CD4-positive, alpha-beta T cell (primary cell): ENCODE results near the gene IL18R1. TPM values are rescaled to one million over a fixed set of nuclear protein-coding genes. Genes with fewer than 3 reads are reported as not detected.

ENCODE experiments used
- ATAC-seq: fragments of 200-7000 bp; cut with Tn5 transposase; one replicate; pipeline ENCODE4 v1.10.0; 2022; ENCODE audit warnings: mild to moderate bottlenecking; ENCODE audit not compliant: poor library complexity
- CTCF ChIA-PET: fragments of 350-600 bp; sonication (Branson Sonifier 250); formaldehyde crosslinking; loops from one replicate; lab custom pipeline; 2021; ENCODE audit warnings: antibody characterized with exemption, inconsistent platforms; lab: Charles Lee
- POLR2A ChIA-PET: fragments of 350-600 bp; sonication (Branson Sonifier 250); formaldehyde crosslinking; loops from one replicate; lab custom pipeline; 2021; ENCODE audit warnings: antibody characterized with exemption, inconsistent platforms; lab: Charles Lee
- DNase-seq, 14 experiments: peaks; one replicate each; pipeline ENCODE4 v3.0.0-alpha.2; 2013 to 2020; ENCODE audit warnings: mixed read lengths in 2 of 14
- H3K27ac ChIP-seq, 2 donors: one replicate each; pipeline versions ENCODE4 v1.5.1 to v1.7.0; 2013; ENCODE audit warnings: low read length in 2 of 2, low read depth in 1 of 2, mild to moderate bottlenecking in 1 of 2
- H3K27me3 ChIP-seq, 2 experiments: 1 replicate in 1 of 2; 2 replicates in 1 of 2; pipeline versions ENCODE4 v1.6.1 to v1.7.0; 2013; ENCODE audit warnings: low read length in 2 of 2, control low read depth in 1 of 2, mild to moderate bottlenecking in 1 of 2, moderate library complexity in 1 of 2; ENCODE audit not compliant: insufficient read depth in 2 of 2, control insufficient read depth in 1 of 2
- H3K36me3 ChIP-seq: one replicate; pipeline ENCODE4 v1.6.1; 2013; ENCODE audit warnings: low read length, control low read depth; ENCODE audit not compliant: insufficient read depth
- H3K4me1 ChIP-seq: one replicate; pipeline ENCODE4 v1.6.1; 2013; ENCODE audit warnings: low read length, control low read depth; ENCODE audit not compliant: insufficient read depth
- H3K4me3 ChIP-seq: one replicate; pipeline ENCODE4 v1.5.1; 2013; ENCODE audit warnings: mild to moderate bottlenecking, low read length, moderate library complexity
- H3K9me3 ChIP-seq, 2 experiments: 1 replicate in 1 of 2; 2 replicates in 1 of 2; pipeline versions ENCODE4 v1.6.1 to v1.7.0; 2013; ENCODE audit warnings: low read length in 2 of 2, mild to moderate bottlenecking in 2 of 2, control low read depth in 1 of 2, moderate library complexity in 1 of 2; ENCODE audit not compliant: control insufficient read depth in 1 of 2, insufficient read depth in 1 of 2
- H3K27ac Mint-ChIP-seq: one replicate; pipeline ENCODE4 v1.8.0; 2020; ENCODE audit warnings: mixed read lengths
- H3K27me3 Mint-ChIP-seq: one replicate; pipeline ENCODE4 v1.8.0; 2021; ENCODE audit warnings: mixed read lengths
- H3K36me3 Mint-ChIP-seq: one replicate; pipeline ENCODE4 v1.8.0; 2021; ENCODE audit warnings: low read depth, mixed read lengths
- H3K4me1 Mint-ChIP-seq: one replicate; pipeline ENCODE4 v1.8.0; 2021; ENCODE audit warnings: low read depth, mixed read lengths
- H3K4me3 Mint-ChIP-seq: one replicate; pipeline ENCODE4 v1.8.0; 2020; ENCODE audit warnings: mild to moderate bottlenecking, mixed read lengths
- H3K9me3 Mint-ChIP-seq: one replicate; pipeline ENCODE4 v1.8.0; 2020; ENCODE audit warnings: mixed read lengths
- CTCF ChIP-seq: fragments of 200-600 bp; IDR thresholded peaks from one replicate; pipeline ENCODE4 v1.8.0; 2022; ENCODE audit warnings: antibody characterized with exemption, mild to moderate bottlenecking
- intact Hi-C, 2 experiments: fragments of 100-400 bp; cut with DNase I in 1 of 2; cut with micrococcal nuclease in 1 of 2; formaldehyde crosslinking; loops; one replicate each; pipeline versions ENCODE4 v1.15.1 to v1.9.0; 2023 to 2025; cut with DNase I, micrococcal nuclease
- total RNA-seq, 174 experiments: library from RNA in 2 of 174; stranded (reverse) in 2 of 174; gene quantifications; one replicate each; pipeline ENCODE4 v1.2.3 and lab custom pipeline; 2021 to 2026

IL18R1 gene
- total RNA-seq, 2 experiments from 2014 or later = 7.6 to 9.1 TPM

DNA sequence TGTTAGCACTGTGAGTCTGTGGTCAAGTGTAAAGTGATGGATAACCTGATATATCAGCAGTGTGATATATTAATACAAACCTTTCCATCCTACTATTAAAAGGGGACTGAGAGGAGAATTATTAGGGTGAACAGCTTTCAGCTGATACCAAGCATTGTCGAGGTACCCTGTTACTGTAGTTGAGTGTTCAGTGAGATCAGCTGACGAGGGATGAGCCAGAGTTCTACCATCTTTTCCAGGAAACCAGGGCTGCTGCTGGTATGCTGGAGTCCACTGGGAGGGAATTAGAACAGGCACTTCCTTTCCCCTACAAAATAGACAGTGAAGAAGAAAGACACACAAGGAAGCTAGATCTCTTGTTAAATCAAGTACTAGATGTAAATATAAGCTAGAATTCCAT lies 67.8 kb downstream of the IL18R1 start:
- peaks cover 29% of the 10 kb centered on the region for H3K4me1 ChIP-seq
- no peaks in the 10 kb centered on the region for H3K27me3 ChIP-seq
- no peak overlapping the region for H3K27ac ChIP-seq
- Mint-ChIP-seq H3K9me3 (no peaks in the 10 kb centered on the region), H3K27me3 (no peaks in the 10 kb centered on the region), H3K4me1 (peaks cover 61% of the 10 kb centered on the region), H3K36me3 (no peaks in the 10 kb centered on the region), H3K4me3 (no peak overlapping the region), H3K27ac (no peak overlapping the region)
- ATAC-seq = no peak
- ChIA-PET CTCF (no interaction called here), POLR2A (no interaction called here)
- no peaks in the 10 kb centered on the region for H3K36me3 ChIP-seq
- no peak for TF ChIP-seq CTCF
- intact Hi-C loops = loop anchor here in 1 of 2 experiments (5.0 kb wide), 1 partner anchor 56 kb away; no protein-coding TSS in a partner anchor
- no peaks in the 10 kb centered on the region for H3K9me3 ChIP-seq
- no peak for DNase-seq
- H3K4me3 ChIP-seq = peak overlapping the region; percentile 11

DNA sequence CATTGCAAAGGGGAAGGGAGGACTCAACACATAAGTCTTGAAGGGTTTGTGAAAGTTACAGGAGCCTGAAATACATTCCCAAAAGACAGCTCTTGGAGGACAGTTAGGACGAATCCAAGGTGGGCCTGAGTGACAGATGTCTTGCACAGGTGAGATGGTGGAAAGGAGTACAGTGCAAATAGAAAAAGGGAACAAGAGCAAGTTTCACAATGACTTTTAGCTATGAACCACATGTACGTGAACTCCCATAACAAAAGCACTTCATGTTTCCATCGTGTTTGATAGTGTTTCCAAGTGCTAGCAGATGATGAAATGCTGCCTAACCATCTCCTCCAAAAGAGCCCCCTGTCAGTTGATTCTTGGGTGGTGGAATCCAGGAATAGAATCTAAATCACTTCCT lies 69.2 kb downstream of the IL18R1 start:
- no peaks in the 10 kb centered on the region for H3K27me3 Mint-ChIP-seq
- ChIA-PET POLR2A (no interaction called here), CTCF (no interaction called here)
- ATAC-seq (no peak), DNase-seq (no peak)
- H3K9me3 Mint-ChIP-seq = no peaks in the 10 kb centered on the region
- no peak overlapping the region for H3K27ac Mint-ChIP-seq
- Histone ChIP-seq H3K36me3 (no peaks in the 10 kb centered on the region), H3K27me3 (no peaks in the 10 kb centered on the region), H3K9me3 (no peaks in the 10 kb centered on the region), H3K4me3 (no peak overlapping the region), H3K4me1 (peaks cover 21% of the 10 kb centered on the region), H3K27ac (no peak overlapping the region)
- H3K4me1 Mint-ChIP-seq = peaks cover 51% of the 10 kb centered on the region
- peak overlapping the region; percentile 5 for H3K4me3 Mint-ChIP-seq
- H3K36me3 Mint-ChIP-seq = no peaks in the 10 kb centered on the region
- intact Hi-C loops = loop anchor here in 1 of 2 experiments (5.0 kb wide), 1 partner anchor 57 kb away; no protein-coding TSS in a partner anchor
- TF ChIP-seq CTCF = no peak

GRCh38 chr2:102425441-102426132 lies 70.0 kb downstream of the IL18R1 start:
- ATAC-seq (no peak), DNase-seq (no peak)
- POLR2A ChIA-PET = interaction anchor here (1.1 kb wide), 1 partner anchor 57 kb away, joined by 3 read pairs; no protein-coding TSS in a partner anchor
- Mint-ChIP-seq H3K36me3 (no peaks in the 10 kb centered on the region), H3K9me3 (no peaks in the 10 kb centered on the region), H3K4me3 (no peak overlapping the region), H3K27ac (no peak overlapping the region), H3K27me3 (no peaks in the 10 kb centered on the region), H3K4me1 (peaks cover 51% of the 10 kb centered on the region)
- Histone ChIP-seq H3K27ac (no peak overlapping the region), H3K4me1 (peaks cover 18% of the 10 kb centered on the region), H3K36me3 (no peaks in the 10 kb centered on the region), H3K27me3 (no peaks in the 10 kb centered on the region), H3K9me3 (no peaks in the 10 kb centered on the region), H3K4me3 (no peak overlapping the region)
- CTCF ChIA-PET = no interaction called here
- intact Hi-C loops = no loop called here
- TF ChIP-seq CTCF = no peak
